Nephron (organoid): ENCODE measurements around the gene MRPL49.
"Not testable (repeated sequence)": the region's sequence is repeated elsewhere in the genome, so short reads cannot be mapped to it uniquely, and the experiment has no call there.

ENCODE experiments used
- H3K27ac Mint-ChIP-seq, 3 experiments: 2 replicates each; pipeline ENCODE4 v1.8.0; 2020; ENCODE audit warnings: mixed read lengths in 3 of 3, mild to moderate bottlenecking in 2 of 3, moderate library complexity in 1 of 3
- H3K27me3 Mint-ChIP-seq: 2 replicates; pipeline ENCODE4 v1.8.0; 2021; ENCODE audit warnings: low read depth, mild to moderate bottlenecking, moderate library complexity, mixed read lengths
- H3K36me3 Mint-ChIP-seq: 2 replicates; pipeline ENCODE4 v1.8.0; 2020; ENCODE audit warnings: low read depth, mixed read lengths
- H3K4me1 Mint-ChIP-seq: 2 replicates; pipeline ENCODE4 v1.8.0; 2020; ENCODE audit warnings: mixed read lengths
- H3K4me3 Mint-ChIP-seq, 3 experiments: 2 replicates each; pipeline ENCODE4 v1.8.0; 2020; ENCODE audit warnings: mild to moderate bottlenecking in 3 of 3, mixed read lengths in 3 of 3, moderate library complexity in 2 of 3
- H3K9me3 Mint-ChIP-seq: 2 replicates; pipeline ENCODE4 v1.8.0; 2020; ENCODE audit warnings: mixed read lengths
- CTCF ChIP-seq, 3 experiments: fragments of 200-600 bp; sonication (generic); IDR thresholded peaks; one replicate each; pipeline ENCODE4 v1.5.0; 2021; ENCODE audit warnings: antibody characterized with exemption in 3 of 3; ENCODE audit not compliant: unreplicated experiment in 3 of 3

MRPL49 gene

GRCh38 chr11:65169164-65169641 is 47.1 kb downstream of the MRPL49 start:
- no peaks in the 10 kb centered on the region for H3K36me3 Mint-ChIP-seq
- H3K4me3 Mint-ChIP-seq: no peak overlapping the region
- peaks cover 7% of the 10 kb centered on the region for H3K4me1 Mint-ChIP-seq
- peaks cover 6% of the 10 kb centered on the region for H3K27me3 Mint-ChIP-seq
- peak overlapping the region in 1 of 3 experiments; percentile 62 for H3K27ac Mint-ChIP-seq
- no peak for TF ChIP-seq CTCF (IDR thresholded peaks at IDR 0.05; ENCODE audit: unreplicated experiment in 3 of 3)
- no peaks in the 10 kb centered on the region for H3K9me3 Mint-ChIP-seq

GRCh38 chr11:65170058-65170534 is 48.0 kb downstream of the MRPL49 start, which contains the start of gene SPDYC:
SPDYC (plus strand) TSS chr11:65170233; CDS start chr11:65171358, 1,125 bp downstream.
- Mint-ChIP-seq H3K4me3 (no peak within 1 kb of the TSS), H3K9me3 (no peaks in the 10 kb centered on the region), H3K36me3 (no peaks in the 10 kb centered on the region), H3K27me3 (peaks cover 6% of the 10 kb centered on the region), H3K27ac (peak within 1 kb of the TSS in 1 of 3 experiments; percentile 62), H3K4me1 (peaks cover 7% of the 10 kb centered on the region)
- TF ChIP-seq CTCF (IDR thresholded peaks at IDR 0.05; ENCODE audit: unreplicated experiment in 3 of 3): no peak

GRCh38 chr11:65172600-65172999 is 50.5 kb downstream of the MRPL49 start:
- H3K4me3 Mint-ChIP-seq: no peak overlapping the region
- H3K27me3 Mint-ChIP-seq: peaks cover 3% of the 10 kb centered on the region
- TF ChIP-seq CTCF (IDR thresholded peaks at IDR 0.05; ENCODE audit: unreplicated experiment in 3 of 3): no peak
- no peaks in the 10 kb centered on the region for H3K36me3 Mint-ChIP-seq
- no peak overlapping the region for H3K27ac Mint-ChIP-seq
- H3K9me3 Mint-ChIP-seq: no peaks in the 10 kb centered on the region
- H3K4me1 Mint-ChIP-seq: peaks cover 7% of the 10 kb centered on the region

GRCh38 chr11:65174571-65175010 is 52.5 kb downstream of the MRPL49 start:
- H3K27me3 Mint-ChIP-seq: peaks cover 12% of the 10 kb centered on the region
- not testable (repeated sequence) for H3K27ac Mint-ChIP-seq, H3K9me3 Mint-ChIP-seq, H3K36me3 Mint-ChIP-seq, H3K4me3 Mint-ChIP-seq, H3K4me1 Mint-ChIP-seq
